OCI-LY3 (cell line): ENCODE results near the gene PABPC1L.
A peak's percentile ranks its signal among the peaks of the same experiment; 100 is the strongest.

Experiments used
- H2AFZ ChIP-seq: fragments of 200-600, 300-600 bp; shearing (Covaris generic); 2 replicates; pipeline ENCODE4 v1.6.0; 2014; ENCODE audit warnings: antibody characterized with exemption, low read depth, low read length
- H3K27ac ChIP-seq: fragments of 200-600, 300-600 bp; sonication (generic); 2 replicates; pipeline ENCODE4 v1.5.1; 2014; ENCODE audit warnings: mild to moderate bottlenecking, low read length, moderate library complexity, mixed read lengths
- H3K27me3 ChIP-seq: fragments of 200-600, 300-600 bp; sonication (generic); 2 replicates; pipeline ENCODE4 v1.6.1; 2014; ENCODE audit warnings: low read depth, low read length, mixed read lengths
- H3K36me3 ChIP-seq: fragments of 200-600, 300-600 bp; sonication (generic); replicated peaks from 2 replicates; pipeline ENCODE3; 2014; ENCODE audit warnings: low read depth, low read length, mixed read lengths
- H3K4me1 ChIP-seq: fragments of 300-600, 200-600 bp; sonication (generic); 2 replicates; pipeline ENCODE4 v1.6.1; 2014; ENCODE audit warnings: low read length, mixed read lengths
- H3K4me2 ChIP-seq: fragments of 200-600, 300-600 bp; sonication (generic); 2 replicates; pipeline ENCODE4 v1.6.1; 2014; ENCODE audit warnings: low read length, mixed read lengths
- H3K4me3 ChIP-seq: fragments of 300-600, 200-600 bp; sonication (generic); 2 replicates; pipeline ENCODE4 v1.5.1; 2014; ENCODE audit warnings: antibody characterized with exemption, mild to moderate bottlenecking, low read length, moderate library complexity
- H3K79me2 ChIP-seq: fragments of 300-600, 200-600 bp; shearing (Covaris generic); 2 replicates; pipeline ENCODE4 v1.6.1; 2014; ENCODE audit warnings: mild to moderate bottlenecking, low read length, mixed read lengths
- H3K9ac ChIP-seq: fragments of 300-600, 200-600 bp; shearing (Covaris generic); 2 replicates; pipeline ENCODE4 v1.6.0; 2014; ENCODE audit warnings: mild to moderate bottlenecking, low read length, moderate library complexity
- H3K9me3 ChIP-seq: fragments of 200-600, 300-600 bp; shearing (Covaris generic); 2 replicates; pipeline ENCODE4 v1.6.1; 2014; ENCODE audit warnings: low read length, mixed read lengths; ENCODE audit not compliant: insufficient read depth
- H4K20me1 ChIP-seq: fragments of 200-600, 300-600 bp; sonication (generic); 2 replicates; pipeline ENCODE4 v1.6.1; 2016; ENCODE audit warnings: low read length, mixed read lengths; ENCODE audit not compliant: insufficient read depth
- EZH2phosphoT487 ChIP-seq: fragments of 200-600 bp; shearing (Covaris generic); IDR thresholded peaks from 2 replicates; pipeline ENCODE4 v1.6.1; 2018; ENCODE audit warnings: antibody characterized with exemption, mixed run types, low read depth
- TF ChIP-seq, protein P1 (sequence below): fragments of 200-600, 300-600 bp; sonication (generic); IDR thresholded peaks from 2 replicates; pipeline ENCODE4 v1.5.1; 2014; ENCODE audit warnings: antibody characterized with exemption, low read length, low read depth

The PABPC1L gene

DNA sequence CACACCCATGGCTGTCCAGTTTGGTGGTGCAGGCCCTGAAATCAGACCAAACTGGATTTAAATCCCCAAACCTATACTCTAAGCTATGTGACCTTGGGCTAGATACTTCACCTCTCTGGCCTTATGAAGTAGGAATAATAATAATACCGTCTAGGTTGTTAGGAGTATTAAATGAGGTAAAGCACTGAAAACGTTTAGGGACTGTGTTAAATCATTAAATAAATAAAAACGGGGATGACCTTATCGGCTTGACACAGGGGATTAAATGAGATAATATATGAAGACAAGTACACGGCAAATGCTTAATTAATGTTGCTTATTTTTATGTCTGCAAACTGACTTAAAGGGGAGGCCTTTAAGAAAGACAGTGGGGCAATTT lies 55.8 kb downstream of the PABPC1L start:
- Histone ChIP-seq H2AFZ (peak overlapping the region; percentile 83), H3K79me2 (peaks cover 58% of the 10 kb centered on the region), H3K9me3 (no peaks in the 10 kb centered on the region), H3K4me3 (peak overlapping the region; percentile 84), H4K20me1 (no peaks in the 10 kb centered on the region), H3K9ac (peak overlapping the region; percentile 78), H3K4me1 (peaks cover 41% of the 10 kb centered on the region), H3K36me3 (peaks cover 27% of the 10 kb centered on the region), H3K27ac (peak overlapping the region; percentile 92), H3K27me3 (no peaks in the 10 kb centered on the region), H3K4me2 (peak overlapping the region; percentile 80)
- TF ChIP-seq, protein P1, sequence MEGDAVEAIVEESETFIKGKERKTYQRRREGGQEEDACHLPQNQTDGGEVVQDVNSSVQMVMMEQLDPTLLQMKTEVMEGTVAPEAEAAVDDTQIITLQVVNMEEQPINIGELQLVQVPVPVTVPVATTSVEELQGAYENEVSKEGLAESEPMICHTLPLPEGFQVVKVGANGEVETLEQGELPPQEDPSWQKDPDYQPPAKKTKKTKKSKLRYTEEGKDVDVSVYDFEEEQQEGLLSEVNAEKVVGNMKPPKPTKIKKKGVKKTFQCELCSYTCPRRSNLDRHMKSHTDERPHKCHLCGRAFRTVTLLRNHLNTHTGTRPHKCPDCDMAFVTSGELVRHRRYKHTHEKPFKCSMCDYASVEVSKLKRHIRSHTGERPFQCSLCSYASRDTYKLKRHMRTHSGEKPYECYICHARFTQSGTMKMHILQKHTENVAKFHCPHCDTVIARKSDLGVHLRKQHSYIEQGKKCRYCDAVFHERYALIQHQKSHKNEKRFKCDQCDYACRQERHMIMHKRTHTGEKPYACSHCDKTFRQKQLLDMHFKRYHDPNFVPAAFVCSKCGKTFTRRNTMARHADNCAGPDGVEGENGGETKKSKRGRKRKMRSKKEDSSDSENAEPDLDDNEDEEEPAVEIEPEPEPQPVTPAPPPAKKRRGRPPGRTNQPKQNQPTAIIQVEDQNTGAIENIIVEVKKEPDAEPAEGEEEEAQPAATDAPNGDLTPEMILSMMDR = no peak

DNA sequence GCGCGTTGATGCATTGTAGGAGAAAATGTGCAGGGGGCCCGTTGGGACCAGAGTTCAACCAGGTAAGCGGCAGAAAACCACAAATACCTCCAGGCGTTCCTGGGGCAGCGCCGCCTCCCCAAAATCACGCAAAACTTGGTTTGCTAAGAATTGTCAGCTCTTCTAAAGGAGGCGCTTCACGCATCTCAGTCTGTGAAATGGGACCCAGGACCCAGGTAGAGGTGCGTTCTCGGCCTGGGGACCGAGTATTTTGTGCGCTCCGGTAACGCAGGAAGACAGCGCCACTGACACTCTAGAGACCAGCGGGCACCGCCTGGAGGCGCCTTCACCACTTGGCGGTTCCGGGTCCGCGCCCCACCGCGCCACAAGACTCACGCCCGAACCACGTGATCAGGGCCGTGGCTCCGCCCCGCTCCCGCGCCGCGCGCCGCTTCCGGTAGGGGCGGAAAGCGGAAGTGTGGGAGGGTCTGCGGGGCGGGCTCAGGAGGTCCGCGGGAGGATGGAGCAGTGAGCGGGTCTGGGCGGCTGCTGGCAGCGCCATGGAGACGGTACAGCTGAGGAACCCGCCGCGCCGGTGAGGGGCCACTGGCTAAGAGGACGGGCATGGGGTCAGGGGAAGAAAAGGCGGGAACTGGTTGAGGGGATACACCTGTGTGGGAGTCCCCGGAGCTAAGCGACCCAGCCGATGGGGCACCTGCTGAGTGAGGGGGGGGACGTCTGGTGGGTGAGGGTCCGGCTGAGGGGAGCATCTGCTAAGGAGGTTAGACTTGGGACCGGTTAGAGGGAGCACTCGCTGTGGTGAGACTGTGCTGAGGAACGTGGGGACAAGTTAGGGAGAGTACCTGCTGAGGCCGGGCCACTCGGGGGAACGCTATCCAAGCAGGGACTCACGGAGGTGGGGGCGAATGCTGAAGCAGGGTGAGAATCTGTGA lies 56.4 kb downstream of the PABPC1L start, which contains the start of gene STK4:
Gene STK4, plus strand, starts transcription at position 483 of the 932 bp plus-strand sequence. Its CDS starts 57 bp downstream, at position 540.
- Histone ChIP-seq H2AFZ (peak within 1 kb of the TSS; percentile 83), H3K4me1 (peaks cover 41% of the 10 kb centered on the region), H3K9me3 (no peaks in the 10 kb centered on the region), H3K9ac (peak within 1 kb of the TSS; percentile 95), H3K79me2 (peaks cover 63% of the 10 kb centered on the region), H3K4me2 (peak within 1 kb of the TSS; percentile 92), H3K36me3 (peaks cover 27% of the 10 kb centered on the region), H3K27ac (peak within 1 kb of the TSS; percentile 92), H3K27me3 (no peaks in the 10 kb centered on the region), H3K4me3 (peak within 1 kb of the TSS; percentile 84), H4K20me1 (no peaks in the 10 kb centered on the region)
- TF ChIP-seq, protein P1 = peak; percentile 94
- no peak for TF ChIP-seq EZH2phosphoT487

DNA sequence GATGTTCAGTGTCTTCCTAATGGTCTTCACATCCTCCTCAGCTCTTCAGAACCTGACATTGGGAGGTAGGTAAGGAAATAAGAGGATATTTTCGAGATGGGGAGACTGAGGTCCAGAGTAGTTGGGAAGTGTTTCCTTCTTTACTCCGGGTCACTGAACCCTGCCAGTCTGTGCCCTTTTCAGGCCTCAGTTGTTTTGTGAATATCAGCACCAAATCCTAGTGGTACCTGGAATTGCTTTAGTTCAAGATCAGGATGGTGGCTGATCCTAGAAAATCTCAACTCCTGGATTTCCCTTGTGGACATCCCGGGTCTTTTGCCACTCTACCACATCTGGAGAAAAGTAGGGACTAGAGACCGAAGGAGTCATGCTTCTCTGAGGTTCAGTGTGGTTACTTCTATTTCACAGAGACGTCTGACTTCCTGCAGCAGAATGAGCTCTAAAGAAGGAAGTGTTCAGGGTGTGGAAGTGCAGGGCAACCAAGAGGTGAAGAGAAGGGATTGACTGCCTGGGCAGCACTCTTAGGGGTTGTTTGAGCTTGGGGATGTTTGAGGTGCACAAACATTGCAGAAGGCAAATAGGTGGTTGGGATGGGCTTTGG lies 57.4 kb downstream of the PABPC1L start:
- H3K36me3 ChIP-seq = peaks cover 31% of the 10 kb centered on the region
- H3K27ac ChIP-seq = peak overlapping the region; percentile 92
- H3K9ac ChIP-seq = peak overlapping the region; percentile 95
- no peak for TF ChIP-seq EZH2phosphoT487
- TF ChIP-seq, protein P1 = no peak
- H3K4me2 ChIP-seq = peak overlapping the region; percentile 92
- no peaks in the 10 kb centered on the region for H3K27me3 ChIP-seq
- H3K79me2 ChIP-seq = peaks cover 70% of the 10 kb centered on the region
- no peaks in the 10 kb centered on the region for H4K20me1 ChIP-seq
- H3K4me1 ChIP-seq = peaks cover 45% of the 10 kb centered on the region
- no peak overlapping the region for H2AFZ ChIP-seq
- peak overlapping the region; percentile 84 for H3K4me3 ChIP-seq
- no peaks in the 10 kb centered on the region for H3K9me3 ChIP-seq

DNA sequence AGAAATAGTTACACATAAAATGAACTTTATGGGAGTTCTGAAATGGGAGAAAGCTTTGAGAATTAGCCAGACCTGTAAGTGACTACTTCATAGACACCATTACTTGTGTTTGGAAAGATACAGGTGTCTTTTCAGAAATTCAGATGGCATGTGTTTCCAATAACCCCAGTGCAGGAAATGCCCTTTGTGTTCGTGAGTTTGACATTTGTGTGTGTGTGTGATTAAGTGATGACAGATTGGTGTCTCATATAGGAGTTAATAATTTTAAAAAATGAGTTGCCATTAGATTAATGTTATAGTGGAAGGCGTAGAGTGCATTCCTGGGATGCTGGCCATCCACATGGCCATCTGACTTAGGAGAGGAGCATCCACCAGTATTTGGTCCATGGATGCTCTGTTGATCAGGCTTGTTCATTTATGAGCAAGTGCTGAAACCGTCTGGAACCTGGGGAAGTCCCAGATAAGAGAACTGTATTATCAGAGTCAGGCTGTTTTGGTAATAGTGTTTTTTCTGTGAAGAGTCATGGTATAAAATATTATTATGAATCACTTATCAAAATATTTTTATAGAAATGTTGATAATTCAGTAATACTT lies 59.5 kb downstream of the PABPC1L start:
- Histone ChIP-seq H3K27ac (peak overlapping the region; percentile 92), H3K4me1 (peaks cover 50% of the 10 kb centered on the region)

More for the DNA sequence above, 59.5 kb downstream of the PABPC1L start:
- Histone ChIP-seq H4K20me1 (0 out of 2 replicates have a peak, but pooled peaks cover 5% of the 10 kb centered on the region), H2AFZ (no peak overlapping the region), H3K9ac (peak overlapping the region; percentile 95), H3K36me3 (peaks cover 49% of the 10 kb centered on the region), H3K9me3 (no peaks in the 10 kb centered on the region), H3K4me3 (peak overlapping the region; percentile 84), H3K79me2 (peaks cover 91% of the 10 kb centered on the region), H3K4me2 (peak overlapping the region; percentile 92), H3K27me3 (no peaks in the 10 kb centered on the region)
- TF ChIP-seq, protein P1 = no peak
- no peak for TF ChIP-seq EZH2phosphoT487
